Measurements from ENCODE around the gene PRDM15. TPM values are rescaled to one million over a fixed set of nuclear protein-coding genes. Genes with fewer than 3 reads are reported as not detected.

Gene PRDM15
- total RNA-seq, 2 experiments from 2014 or later, result 19.7 to 30.2 TPM

DNA sequence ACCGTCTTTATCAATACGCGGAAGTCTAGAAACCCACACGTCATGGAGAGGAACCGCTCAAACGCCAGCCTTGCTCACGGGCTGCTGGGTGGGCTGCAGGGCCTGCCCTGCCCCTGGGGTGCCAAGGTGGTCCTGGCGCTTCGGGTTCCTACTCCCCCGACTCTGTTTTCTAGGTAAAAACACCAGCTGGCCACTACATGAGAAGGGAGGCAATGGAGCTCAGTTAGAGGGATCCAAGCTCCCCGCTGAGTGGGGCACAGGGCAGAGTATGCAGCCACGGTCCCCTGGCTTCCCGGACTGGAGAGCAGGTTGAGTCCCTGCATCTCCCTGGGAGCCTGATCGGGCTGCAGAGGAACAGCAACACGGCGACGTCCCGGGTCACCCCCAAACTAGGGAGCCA is 71.0 kb downstream of the PRDM15 start:
- H3K4me2 ChIP-seq (ENCODE audit: low read length), result no peak overlapping the region
- BruUV-seq (replicated peaks), result no TSS peak
- peaks cover 73% of the 10 kb centered on the region for H3K36me3 ChIP-seq (ENCODE audit: insufficient read depth, low read length)
- no peak overlapping the region for H3K27ac ChIP-seq (ENCODE audit: low read depth, low read length, poor library complexity, severe bottlenecking)
- POLR2A ChIA-PET, result interaction anchor here (0.6 kb wide), 1 partner anchor 191 kb away, joined by 3 read pairs; no protein-coding TSS in a partner anchor
- H3K4me1 ChIP-seq (ENCODE audit: insufficient read depth, low read length, poor library complexity, severe bottlenecking), result no peaks in the 10 kb centered on the region
- H4K20me1 ChIP-seq (ENCODE audit: insufficient read depth, low read length), result no peaks in the 10 kb centered on the region
- CTCF ChIA-PET (ENCODE audit: unreplicated experiment), result no interaction called here
- TF ChIP-seq, protein P1, sequence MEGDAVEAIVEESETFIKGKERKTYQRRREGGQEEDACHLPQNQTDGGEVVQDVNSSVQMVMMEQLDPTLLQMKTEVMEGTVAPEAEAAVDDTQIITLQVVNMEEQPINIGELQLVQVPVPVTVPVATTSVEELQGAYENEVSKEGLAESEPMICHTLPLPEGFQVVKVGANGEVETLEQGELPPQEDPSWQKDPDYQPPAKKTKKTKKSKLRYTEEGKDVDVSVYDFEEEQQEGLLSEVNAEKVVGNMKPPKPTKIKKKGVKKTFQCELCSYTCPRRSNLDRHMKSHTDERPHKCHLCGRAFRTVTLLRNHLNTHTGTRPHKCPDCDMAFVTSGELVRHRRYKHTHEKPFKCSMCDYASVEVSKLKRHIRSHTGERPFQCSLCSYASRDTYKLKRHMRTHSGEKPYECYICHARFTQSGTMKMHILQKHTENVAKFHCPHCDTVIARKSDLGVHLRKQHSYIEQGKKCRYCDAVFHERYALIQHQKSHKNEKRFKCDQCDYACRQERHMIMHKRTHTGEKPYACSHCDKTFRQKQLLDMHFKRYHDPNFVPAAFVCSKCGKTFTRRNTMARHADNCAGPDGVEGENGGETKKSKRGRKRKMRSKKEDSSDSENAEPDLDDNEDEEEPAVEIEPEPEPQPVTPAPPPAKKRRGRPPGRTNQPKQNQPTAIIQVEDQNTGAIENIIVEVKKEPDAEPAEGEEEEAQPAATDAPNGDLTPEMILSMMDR (conservative IDR thresholded peaks at IDR 0.05; ENCODE audit: low read length), result no peak
- no peak for TF ChIP-seq EZH2phosphoT487 (IDR thresholded peaks at IDR 0.05; ENCODE audit: borderline replicate concordance, low read depth, low read length)
- no peak overlapping the region for H3K4me3 ChIP-seq (ENCODE audit: low read depth, low read length, poor library complexity, severe bottlenecking)
- no peak for DNase-seq (ENCODE audit: low spot score)
- H3K9me3 ChIP-seq (ENCODE audit: low read length), result 0 out of 2 replicates have a peak, but pooled peaks cover 7% of the 10 kb centered on the region
- no peaks in the 10 kb centered on the region for H3K9me2 ChIP-seq (ENCODE audit: insufficient read depth, low read length)
- intact Hi-C loops (cut with micrococcal nuclease; ENCODE audit: unreplicated experiment), result no loop called here
- no peak overlapping the region for H2AFZ ChIP-seq (ENCODE audit: low read length)
- no peaks in the 10 kb centered on the region for H3K79me2 ChIP-seq (ENCODE audit: insufficient read depth, low read depth, low read length)

DNA sequence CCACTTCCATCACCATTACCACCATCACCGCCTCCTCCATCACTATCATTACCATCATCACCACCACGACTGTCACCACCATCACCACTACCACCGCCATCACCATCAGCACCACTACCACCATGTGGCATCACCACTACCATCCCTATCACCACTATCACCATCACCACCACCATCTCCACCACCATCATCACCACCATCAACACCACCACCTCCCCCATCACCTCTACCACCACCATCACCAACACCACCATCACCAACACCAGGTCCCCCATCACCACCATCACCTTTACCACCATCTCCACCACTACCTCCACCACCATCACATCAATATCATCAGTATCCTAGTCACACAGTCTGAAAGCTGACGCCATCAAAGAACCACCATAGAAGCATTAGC is 72.4 kb downstream of the PRDM15 start:
- CTCF ChIA-PET (ENCODE audit: unreplicated experiment), result no interaction called here
- intact Hi-C loops (cut with micrococcal nuclease; ENCODE audit: unreplicated experiment), result no loop called here
- no peaks in the 10 kb centered on the region for H3K4me1 ChIP-seq (ENCODE audit: insufficient read depth, low read length, poor library complexity, severe bottlenecking)
- no peak overlapping the region for H3K27ac ChIP-seq (ENCODE audit: low read depth, low read length, poor library complexity, severe bottlenecking)
- no peak overlapping the region for H2AFZ ChIP-seq (ENCODE audit: low read length)
- DNase-seq (ENCODE audit: low spot score), result no peak
- POLR2A ChIA-PET, result no interaction called here
- no peaks in the 10 kb centered on the region for H4K20me1 ChIP-seq (ENCODE audit: insufficient read depth, low read length)
- peaks cover 76% of the 10 kb centered on the region for H3K36me3 ChIP-seq (ENCODE audit: insufficient read depth, low read length)
- no TSS peak for BruUV-seq (replicated peaks)
- no peaks in the 10 kb centered on the region for H3K9me2 ChIP-seq (ENCODE audit: insufficient read depth, low read length)
- 0 out of 2 replicates have a peak, but pooled peaks cover 7% of the 10 kb centered on the region for H3K9me3 ChIP-seq (ENCODE audit: low read length)
- H3K4me3 ChIP-seq (ENCODE audit: low read depth, low read length, poor library complexity, severe bottlenecking), result no peak overlapping the region
- no peak for TF ChIP-seq EZH2phosphoT487 (IDR thresholded peaks at IDR 0.05; ENCODE audit: borderline replicate concordance, low read depth, low read length)
- TF ChIP-seq, protein P1 (conservative IDR thresholded peaks at IDR 0.05; ENCODE audit: low read length), result no peak
- H3K79me2 ChIP-seq (ENCODE audit: insufficient read depth, low read depth, low read length), result no peaks in the 10 kb centered on the region
- no peak overlapping the region for H3K4me2 ChIP-seq (ENCODE audit: low read length)

DNA sequence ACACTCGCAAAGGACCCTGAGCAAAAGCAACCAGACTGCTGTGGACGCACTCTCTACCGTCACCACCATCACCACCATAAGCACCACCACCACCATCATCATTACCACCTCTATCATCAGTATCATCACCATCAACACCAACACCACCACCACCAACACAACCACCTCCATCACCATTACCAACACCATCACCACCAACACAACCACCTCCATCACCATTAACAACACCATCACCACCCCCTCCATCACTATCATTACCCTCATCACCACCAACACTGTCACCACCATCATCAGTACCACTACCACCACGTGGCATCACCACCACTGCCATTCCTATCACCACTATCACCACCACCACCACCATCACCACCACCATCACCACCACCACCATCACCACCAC is 73.5 kb downstream of the PRDM15 start:
- CTCF ChIA-PET (ENCODE audit: unreplicated experiment), result no interaction called here

More for the DNA sequence above, 73.5 kb downstream of the PRDM15 start:
- H3K79me2 ChIP-seq (ENCODE audit: insufficient read depth, low read depth, low read length), result no peaks in the 10 kb centered on the region
- H3K4me1 ChIP-seq (ENCODE audit: insufficient read depth, low read length, poor library complexity, severe bottlenecking), result no peaks in the 10 kb centered on the region
- H4K20me1 ChIP-seq (ENCODE audit: insufficient read depth, low read length), result no peaks in the 10 kb centered on the region
- BruUV-seq (replicated peaks), result no TSS peak
- POLR2A ChIA-PET, result no interaction called here
- H3K36me3 ChIP-seq (ENCODE audit: insufficient read depth, low read length), result peaks cover 82% of the 10 kb centered on the region
- H3K4me2 ChIP-seq (ENCODE audit: low read length), result no peak overlapping the region
- no peak for DNase-seq (ENCODE audit: low spot score)
- TF ChIP-seq, protein P1 (conservative IDR thresholded peaks at IDR 0.05; ENCODE audit: low read length), result no peak
- TF ChIP-seq EZH2phosphoT487 (IDR thresholded peaks at IDR 0.05; ENCODE audit: borderline replicate concordance, low read depth, low read length), result no peak
- intact Hi-C loops (cut with micrococcal nuclease; ENCODE audit: unreplicated experiment), result no loop called here
- no peak overlapping the region for H3K27ac ChIP-seq (ENCODE audit: low read depth, low read length, poor library complexity, severe bottlenecking)
- H2AFZ ChIP-seq (ENCODE audit: low read length), result no peak overlapping the region
- H3K9me3 ChIP-seq (ENCODE audit: low read length), result 0 out of 2 replicates have a peak, but pooled peaks cover 7% of the 10 kb centered on the region
- H3K4me3 ChIP-seq (ENCODE audit: low read depth, low read length, poor library complexity, severe bottlenecking), result no peak overlapping the region
- no peaks in the 10 kb centered on the region for H3K9me2 ChIP-seq (ENCODE audit: insufficient read depth, low read length)
